Endothelial cell of umbilical vein (primary cell): ENCODE results near the gene CCBE1. TPM values are rescaled to one million over a fixed set of nuclear protein-coding genes. Genes with fewer than 3 reads are reported as not detected.

Experiments used
- BruUV-seq: library from RNA; stranded (reverse); fragments of 400-500 nt; replicated peaks from 2 replicates; lab custom pipeline; 2021; lab: Mats Ljungman, UMichigan
- CTCF ChIA-PET: fragments of 300-600, 350-600 bp; sonication (Branson Sonifier 250); formaldehyde crosslinking; loops from one replicate; lab custom pipeline; 2021; ENCODE audit warnings: antibody characterized with exemption, inconsistent platforms; lab: Charles Lee
- POLR2A ChIA-PET: fragments of 300-600, 350-600 bp; sonication (Branson Sonifier 250); formaldehyde crosslinking; loops from one replicate; lab custom pipeline; 2021; ENCODE audit warnings: antibody characterized with exemption, inconsistent platforms; lab: Charles Lee
- DNase-seq: peaks from one replicate; pipeline ENCODE4 v3.0.0-alpha.2; 2011; ENCODE audit warnings: low read depth, low spot score
- FAIRE-seq: peaks from 2 replicates; lab custom pipeline; 2011; peaks lifted over from hg19 to GRCh38; lab: Jason Lieb, UNC
- H2AFZ ChIP-seq: 2 replicates; pipeline ENCODE4 v1.6.0; 2012; ENCODE audit warnings: low read depth, low read length, control low read depth, inconsistent platforms
- H3K27ac ChIP-seq: 2 replicates; pipeline ENCODE4 v1.5.1; 2011; ENCODE audit warnings: low read depth, mild to moderate bottlenecking, control low read depth, low read length, moderate library complexity; ENCODE audit not compliant: insufficient read depth
- H3K27me3 ChIP-seq, 2 experiments: 2 replicates each; pipeline versions ENCODE4 v1.6.0 to v1.6.1; 2011; ENCODE audit warnings: low read length in 2 of 2, mixed read lengths in 1 of 2; ENCODE audit not compliant: control insufficient read depth in 2 of 2, insufficient read depth in 2 of 2
- H3K36me3 ChIP-seq, 2 experiments: 2 replicates in 1 of 2; 3 replicates in 1 of 2; pipeline ENCODE4 v1.5.1; 2011; ENCODE audit warnings: low read length in 2 of 2, mild to moderate bottlenecking in 1 of 2, moderate library complexity in 1 of 2; ENCODE audit not compliant: control insufficient read depth in 2 of 2, insufficient read depth in 2 of 2; ENCODE audit errors: extremely low read depth in 1 of 2
- H3K4me1 ChIP-seq: 3 replicates; pipeline ENCODE4 v1.5.1; 2011; ENCODE audit warnings: mild to moderate bottlenecking, low read length; ENCODE audit not compliant: control insufficient read depth, insufficient read depth; ENCODE audit errors: extremely low read depth
- H3K4me2 ChIP-seq: 2 replicates; pipeline ENCODE4 v1.6.1; 2011; ENCODE audit warnings: low read length, control low read depth, mixed read lengths; ENCODE audit not compliant: insufficient read depth
- H3K4me3 ChIP-seq, 3 experiments: fragments of 200-600 bp in 1 of 3; sonication (generic), shearing (Covaris generic) in 1 of 3; replicated peaks in 1 of 3; 2 replicates each; pipeline ENCODE4 v1.5.1; 2011 to 2016; ENCODE audit warnings: control low read depth in 3 of 3, low read length in 3 of 3, mild to moderate bottlenecking in 2 of 3, inconsistent platforms in 1 of 3, low read depth in 1 of 3, moderate library complexity in 1 of 3; ENCODE audit not compliant: insufficient read depth in 1 of 3
- H3K79me2 ChIP-seq: 2 replicates; pipeline ENCODE4 v1.6.0; 2012; ENCODE audit warnings: low read length, inconsistent platforms; ENCODE audit not compliant: control insufficient read depth, insufficient read depth
- H3K9ac ChIP-seq: replicated peaks from 2 replicates; pipeline ENCODE3; 2011; ENCODE audit warnings: low read length, control low read depth; ENCODE audit not compliant: insufficient read depth; ENCODE audit errors: extremely low read depth
- H3K9me1 ChIP-seq: replicated peaks from 3 replicates; pipeline ENCODE4 v1.6.0; 2011; ENCODE audit warnings: mild to moderate bottlenecking, low read length; ENCODE audit not compliant: control insufficient read depth, insufficient read depth; ENCODE audit errors: extremely low read depth
- H3K9me3 ChIP-seq: replicated peaks from 2 replicates; pipeline ENCODE4 v1.5.1; 2012; ENCODE audit warnings: low read length, inconsistent platforms; ENCODE audit not compliant: control insufficient read depth, insufficient read depth
- H4K20me1 ChIP-seq: replicated peaks from 2 replicates; pipeline ENCODE3; 2011; ENCODE audit warnings: mild to moderate bottlenecking, low read length; ENCODE audit not compliant: control insufficient read depth, insufficient read depth; ENCODE audit errors: extremely low read depth
- EZH2 ChIP-seq: IDR thresholded peaks from 2 replicates; pipeline ENCODE4 v1.6.1; 2012; ENCODE audit warnings: borderline replicate concordance, low read depth, mild to moderate bottlenecking, moderate library complexity, low read length, inconsistent platforms; ENCODE audit not compliant: severe bottlenecking
- FOS ChIP-seq: IDR thresholded peaks from 2 replicates; pipeline ENCODE4 v1.6.1; 2011; ENCODE audit warnings: mild to moderate bottlenecking, low read length, moderate library complexity, borderline replicate concordance; ENCODE audit not compliant: insufficient read depth
- GATA2 ChIP-seq: IDR thresholded peaks from 2 replicates; pipeline ENCODE4 v1.7.0; 2011; ENCODE audit warnings: low read depth, mild to moderate bottlenecking, moderate library complexity, mixed read lengths, low read length; ENCODE audit not compliant: insufficient read length, insufficient read depth
- JUN ChIP-seq: IDR thresholded peaks from 2 replicates; pipeline ENCODE4 v1.6.1; 2011; ENCODE audit warnings: borderline replicate concordance, low read depth; ENCODE audit not compliant: insufficient read length, insufficient read depth
- MYC ChIP-seq: IDR thresholded peaks from one replicate; pipeline ENCODE4 v1.6.1; 2011; ENCODE audit warnings: mild to moderate bottlenecking, low read depth, low read length
- POLR2A ChIP-seq: IDR thresholded peaks from 2 replicates; pipeline ENCODE4 v1.6.1; 2012; ENCODE audit warnings: low read depth, mild to moderate bottlenecking, control low read depth, low read length
- POLR2AphosphoS5 ChIP-seq: IDR thresholded peaks from 2 replicates; pipeline ENCODE4 v1.6.1; 2012; ENCODE audit warnings: low read depth, mild to moderate bottlenecking, control low read depth, low read length, moderate library complexity; ENCODE audit not compliant: insufficient read depth
- dilution Hi-C: fragments of 300-500 bp; cut with MboI; formaldehyde crosslinking; loops from one replicate; pipeline ENCODE4 v1.15.0; 2019; ENCODE audit warnings: low sequenced_read_pairs; ENCODE audit not compliant: extremely low pct_ligation_motif_present
- intact Hi-C: fragments of 100-400 bp; cut with micrococcal nuclease; formaldehyde crosslinking; loops from one replicate; pipeline ENCODE4 v1.10.0; 2022
- polyA plus RNA-seq, 4 experiments: library from polyadenylated mRNA; depleted of rRNA in 3 of 4; stranded (reverse) in 3 of 4; unstranded in 1 of 4; fragments of >200 nt; gene quantifications; 2 replicates each; pipeline versions ENCODE4 v1.2.1 to v1.2.3, GENCODE V29; 2011 to 2012; ENCODE audit warnings: missing spikeins in 1 of 4
- total RNA-seq: library from RNA; stranded (reverse); gene quantifications from 2 replicates; pipeline ENCODE4 v1.2.3, GENCODE V29; 2021
- TF ChIP-seq, protein P1 (sequence below): IDR thresholded peaks from 2 replicates; pipeline ENCODE4 v1.6.1; 2011; ENCODE audit not compliant: insufficient read depth, insufficient read length
- TF ChIP-seq, protein P2 (sequence below), 2 donors: IDR thresholded peaks; 1 replicate in 1 of 2; 2 replicates in 1 of 2; pipeline ENCODE4 v1.5.1; 2011; ENCODE audit warnings: low read length in 2 of 2, mild to moderate bottlenecking in 2 of 2, moderate library complexity in 2 of 2, control low read depth in 1 of 2, inconsistent platforms in 1 of 2, low read depth in 1 of 2; ENCODE audit not compliant: insufficient read depth in 1 of 2; ENCODE audit errors: extremely low read depth in 1 of 2

Gene CCBE1
- total and polyA plus RNA-seq, 2 donors (not counting 3 experiments of a cell fraction or from before 2014, with no cell fraction given), result 0.04 TPM; not detected in 1

DNA sequence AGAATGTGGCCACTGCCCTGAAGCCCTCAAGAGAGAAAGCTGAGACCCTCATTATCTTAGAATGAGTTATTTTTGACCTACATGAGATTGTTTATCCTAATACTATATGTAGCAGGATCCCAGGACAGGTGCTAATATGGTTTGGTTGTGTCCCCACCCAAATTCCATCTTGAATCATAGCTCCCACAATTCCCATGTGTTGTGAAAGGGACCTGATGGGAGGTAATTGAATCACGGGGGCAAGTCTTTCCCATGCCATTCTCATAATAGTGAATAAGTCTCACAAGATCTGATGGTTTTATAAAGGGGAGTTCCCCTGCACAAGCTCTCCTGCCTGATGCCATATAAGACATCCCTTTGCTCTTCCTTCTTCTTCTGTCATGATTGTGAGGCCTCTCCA is 76.8 kb downstream of the CCBE1 start:
- Histone ChIP-seq H3K4me3 (no peak overlapping the region), H3K9me3 (no peaks in the 10 kb centered on the region), H3K9ac (no peak overlapping the region), H2AFZ (no peak overlapping the region), H3K79me2 (no peaks in the 10 kb centered on the region), H3K4me2 (no peak overlapping the region), H3K27ac (no peak overlapping the region), H3K36me3 (no peaks in the 10 kb centered on the region), H4K20me1 (no peaks in the 10 kb centered on the region), H3K4me1 (no peaks in the 10 kb centered on the region), H3K27me3 (no peaks in the 10 kb centered on the region), H3K9me1 (no peaks in the 10 kb centered on the region)
- intact Hi-C loops (no loop called here), dilution Hi-C loops (no loop called here)
- no peak for TF ChIP-seq MYC
- TF ChIP-seq JUN, result no peak
- TF ChIP-seq, protein P1, sequence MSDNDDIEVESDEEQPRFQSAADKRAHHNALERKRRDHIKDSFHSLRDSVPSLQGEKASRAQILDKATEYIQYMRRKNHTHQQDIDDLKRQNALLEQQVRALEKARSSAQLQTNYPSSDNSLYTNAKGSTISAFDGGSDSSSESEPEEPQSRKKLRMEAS, result no peak
- TF ChIP-seq POLR2A, result no peak
- no peak for TF ChIP-seq FOS
- TF ChIP-seq, protein P2, sequence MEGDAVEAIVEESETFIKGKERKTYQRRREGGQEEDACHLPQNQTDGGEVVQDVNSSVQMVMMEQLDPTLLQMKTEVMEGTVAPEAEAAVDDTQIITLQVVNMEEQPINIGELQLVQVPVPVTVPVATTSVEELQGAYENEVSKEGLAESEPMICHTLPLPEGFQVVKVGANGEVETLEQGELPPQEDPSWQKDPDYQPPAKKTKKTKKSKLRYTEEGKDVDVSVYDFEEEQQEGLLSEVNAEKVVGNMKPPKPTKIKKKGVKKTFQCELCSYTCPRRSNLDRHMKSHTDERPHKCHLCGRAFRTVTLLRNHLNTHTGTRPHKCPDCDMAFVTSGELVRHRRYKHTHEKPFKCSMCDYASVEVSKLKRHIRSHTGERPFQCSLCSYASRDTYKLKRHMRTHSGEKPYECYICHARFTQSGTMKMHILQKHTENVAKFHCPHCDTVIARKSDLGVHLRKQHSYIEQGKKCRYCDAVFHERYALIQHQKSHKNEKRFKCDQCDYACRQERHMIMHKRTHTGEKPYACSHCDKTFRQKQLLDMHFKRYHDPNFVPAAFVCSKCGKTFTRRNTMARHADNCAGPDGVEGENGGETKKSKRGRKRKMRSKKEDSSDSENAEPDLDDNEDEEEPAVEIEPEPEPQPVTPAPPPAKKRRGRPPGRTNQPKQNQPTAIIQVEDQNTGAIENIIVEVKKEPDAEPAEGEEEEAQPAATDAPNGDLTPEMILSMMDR (IDR thresholded peaks at IDR 0.05; ENCODE audit: extremely low read depth in 1 of 2, insufficient read depth in 1 of 2, low read depth in 1 of 2, low read length in 2 of 2), result no peak
- no peak for TF ChIP-seq GATA2
- TF ChIP-seq POLR2AphosphoS5, result no peak
- no peak for TF ChIP-seq EZH2
- CTCF ChIA-PET, result interaction anchor here (1.5 to 2.1 kb wide), 3 partner anchors 11 to 203 kb away, joined by 3 to 10 read pairs (median 7); no protein-coding TSS in a partner anchor
- BruUV-seq, result no TSS peak
- POLR2A ChIA-PET, result no interaction called here
- DNase-seq, result no peak
- no peak for FAIRE-seq
